ENCODE data around the gene NMNAT3. TPM values are rescaled to one million over a fixed set of nuclear protein-coding genes. Genes with fewer than 3 reads are reported as not detected.
"Not testable (repeated sequence)": the region's sequence is repeated elsewhere in the genome, so short reads cannot be mapped to it uniquely, and the experiment has no call there.

The NMNAT3 gene
- total RNA-seq, 1 donor from 2014 or later: 1.2 TPM

- H3K4me1 Mint-ChIP-seq (ENCODE audit: low read depth): peaks cover 14% of the 10 kb centered on the region
- H3K27ac Mint-ChIP-seq; DNase-seq (ENCODE audit: low spot score); H3K27me3 Mint-ChIP-seq (ENCODE audit: insufficient read depth); H3K9me3 Mint-ChIP-seq; intact Hi-C loops (cut with micrococcal nuclease); H3K36me3 Mint-ChIP-seq (ENCODE audit: low read depth); H3K4me3 Mint-ChIP-seq: not testable (repeated sequence)
These were observed 94.1 kb downstream of the NMNAT3 start for GRCh38 chr3:139583651-139584050.

DNA sequence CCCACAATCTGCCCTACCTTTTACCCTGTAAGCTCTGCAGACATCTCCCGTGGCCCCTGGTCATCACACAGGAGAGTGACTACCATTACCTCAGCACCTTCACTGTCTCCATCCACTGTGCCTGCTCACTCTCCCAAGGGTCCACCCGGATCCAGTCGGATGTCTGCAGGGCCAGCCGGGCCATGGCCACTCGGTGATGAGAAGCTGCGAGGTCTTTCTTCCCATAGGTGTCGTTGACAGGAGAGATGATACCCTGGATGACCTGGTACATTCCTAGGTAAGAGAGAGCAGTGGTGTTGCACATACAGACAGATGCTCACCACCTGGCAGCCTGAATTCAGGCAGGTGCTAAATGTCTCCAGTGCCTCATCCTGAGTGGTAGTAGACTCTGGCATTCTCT, 99.0 kb downstream of the NMNAT3 start:
- intact Hi-C loops (cut with micrococcal nuclease): no loop called here
- no peaks in the 10 kb centered on the region for H3K4me1 Mint-ChIP-seq (ENCODE audit: low read depth)

DNA sequence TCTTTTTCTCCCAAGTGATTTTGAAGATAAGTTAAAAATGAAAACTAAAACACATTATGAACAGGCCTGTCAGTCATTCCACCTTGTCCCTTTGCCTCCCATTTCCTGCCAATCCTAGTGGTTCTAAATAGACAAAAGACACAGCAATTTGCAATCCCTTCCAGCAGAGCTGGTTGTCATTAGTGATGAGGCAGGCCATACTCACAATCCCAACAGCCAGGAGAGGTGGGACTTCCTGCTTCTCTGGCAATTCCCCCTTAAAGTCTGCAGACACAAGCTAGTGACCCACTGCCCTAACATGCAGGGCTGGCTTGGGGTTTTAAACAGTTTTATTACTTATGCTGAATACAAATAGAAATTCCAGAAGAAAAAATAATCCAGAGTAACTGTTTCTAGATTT, 99.9 kb downstream of the NMNAT3 start:
- intact Hi-C loops (cut with micrococcal nuclease): no loop called here
- Mint-ChIP-seq H3K27ac (no peak overlapping the region), H3K27me3 (ENCODE audit: insufficient read depth) (no peaks in the 10 kb centered on the region), H3K9me3 (no peaks in the 10 kb centered on the region), H3K36me3 (ENCODE audit: low read depth) (no peaks in the 10 kb centered on the region), H3K4me3 (no peak overlapping the region), H3K4me1 (ENCODE audit: low read depth) (no peaks in the 10 kb centered on the region)
- DNase-seq (ENCODE audit: low spot score): no peak

More for the DNA sequence above, 99.0 kb downstream of the NMNAT3 start:
- H3K36me3 Mint-ChIP-seq (ENCODE audit: low read depth): no peaks in the 10 kb centered on the region
- H3K27ac Mint-ChIP-seq: no peak overlapping the region
- H3K27me3 Mint-ChIP-seq (ENCODE audit: insufficient read depth): no peaks in the 10 kb centered on the region
- DNase-seq (ENCODE audit: low spot score): no peak
- H3K9me3 Mint-ChIP-seq: no peaks in the 10 kb centered on the region
- H3K4me3 Mint-ChIP-seq: no peak overlapping the region

GRCh38 chr3:139577346-139577745, 100.4 kb downstream of the NMNAT3 start:
- Mint-ChIP-seq H3K9me3 (no peaks in the 10 kb centered on the region), H3K4me1 (ENCODE audit: low read depth) (no peaks in the 10 kb centered on the region), H3K4me3 (no peak overlapping the region), H3K27me3 (ENCODE audit: insufficient read depth) (no peaks in the 10 kb centered on the region), H3K36me3 (ENCODE audit: low read depth) (no peaks in the 10 kb centered on the region), H3K27ac (no peak overlapping the region)
- intact Hi-C loops (cut with micrococcal nuclease): no loop called here
- no peak for DNase-seq (ENCODE audit: low spot score)

DNA sequence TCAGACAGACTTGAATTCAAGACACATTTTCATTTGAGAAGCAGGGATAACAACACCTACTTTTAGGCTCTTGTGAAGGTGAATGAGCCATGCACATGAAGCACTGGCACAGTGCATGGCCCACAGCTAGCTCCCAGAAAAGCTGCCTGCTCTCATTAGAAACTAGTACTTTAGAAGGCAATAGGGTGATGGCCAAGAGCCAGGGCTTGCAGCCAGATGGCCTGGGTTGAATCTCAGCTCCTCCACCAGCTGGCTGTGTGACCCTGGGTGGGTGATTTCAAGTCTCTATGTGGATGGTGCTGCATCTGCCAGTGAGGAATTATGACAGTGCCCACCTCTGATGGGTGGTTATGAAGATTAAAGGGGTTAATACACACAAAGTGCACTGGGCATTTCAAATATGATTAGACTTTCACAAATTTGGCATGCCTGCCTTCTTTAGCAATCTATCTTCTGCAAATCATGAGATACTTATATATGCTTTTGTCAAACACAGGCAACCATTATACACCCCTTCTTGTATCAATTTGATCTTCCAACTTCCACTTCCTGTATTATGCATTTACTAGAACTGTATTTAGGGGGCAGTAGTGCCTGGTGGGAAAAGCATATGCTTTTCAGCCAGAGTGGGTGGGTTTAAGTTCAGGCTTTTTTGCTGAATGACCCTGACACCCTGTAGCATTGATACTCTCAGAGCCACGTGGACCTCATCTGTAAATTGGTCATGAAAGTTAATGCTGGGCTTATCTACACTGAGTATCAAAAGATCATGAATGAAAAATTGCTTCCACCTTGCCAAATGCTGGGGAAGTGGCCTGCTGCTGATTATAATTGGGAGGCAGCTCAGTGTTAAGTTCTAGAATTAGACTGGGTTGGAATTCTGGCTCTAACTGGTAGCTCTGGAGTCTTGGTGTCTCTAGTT, 103.5 kb downstream of the NMNAT3 start:
- H3K36me3 Mint-ChIP-seq (ENCODE audit: low read depth): no peaks in the 10 kb centered on the region
- no peak overlapping the region for H3K4me3 Mint-ChIP-seq
- H3K27ac Mint-ChIP-seq: no peak overlapping the region
- intact Hi-C loops (cut with micrococcal nuclease): no loop called here
- no peaks in the 10 kb centered on the region for H3K9me3 Mint-ChIP-seq
- H3K27me3 Mint-ChIP-seq (ENCODE audit: insufficient read depth): no peaks in the 10 kb centered on the region
- DNase-seq (ENCODE audit: low spot score): no peak
- H3K4me1 Mint-ChIP-seq (ENCODE audit: low read depth): no peaks in the 10 kb centered on the region

DNA sequence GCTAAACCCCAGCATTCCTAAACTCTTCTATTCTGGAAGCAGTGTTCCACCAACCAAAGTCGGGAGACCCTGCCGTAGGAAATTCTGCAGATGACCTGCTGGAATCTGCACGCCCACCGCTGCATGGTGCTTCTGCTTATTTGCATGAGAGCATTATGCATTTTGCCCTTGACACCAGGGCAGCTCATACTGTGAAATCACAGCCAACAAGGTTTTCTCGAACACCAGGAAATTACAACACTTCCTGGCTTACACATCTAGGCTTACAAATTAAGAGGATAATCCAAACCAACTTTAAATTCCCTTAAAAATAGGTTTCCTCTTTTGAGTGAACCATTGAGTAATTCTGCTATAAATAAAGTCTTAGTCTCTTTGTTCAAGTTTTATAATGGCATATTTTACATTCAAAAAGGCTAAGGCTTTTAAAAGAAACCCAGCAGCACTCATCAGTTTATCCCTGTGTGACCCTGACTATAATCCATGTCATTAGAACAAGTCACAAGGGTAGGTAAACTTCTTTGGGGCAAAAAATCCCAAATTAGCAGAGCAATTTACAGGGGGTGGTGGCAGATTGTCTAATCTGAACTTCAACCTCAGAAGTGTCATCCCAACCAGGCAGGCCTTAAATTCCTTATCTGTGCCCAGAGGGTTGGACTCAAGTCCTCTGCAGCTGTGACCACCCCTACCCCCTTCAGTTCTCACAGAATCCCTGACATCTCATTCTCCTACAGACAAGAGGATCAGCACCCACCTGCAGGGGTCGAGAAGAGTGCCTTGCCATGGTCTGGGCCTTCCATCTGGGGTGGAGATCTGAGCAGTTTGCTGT, 104.7 kb downstream of the NMNAT3 start:
- no peaks in the 10 kb centered on the region for H3K36me3 Mint-ChIP-seq (ENCODE audit: low read depth)
- no peaks in the 10 kb centered on the region for H3K9me3 Mint-ChIP-seq
- DNase-seq (ENCODE audit: low spot score): no peak
- no peak overlapping the region for H3K27ac Mint-ChIP-seq
- intact Hi-C loops (cut with micrococcal nuclease): no loop called here
- H3K4me1 Mint-ChIP-seq (ENCODE audit: low read depth): no peaks in the 10 kb centered on the region
- H3K27me3 Mint-ChIP-seq (ENCODE audit: insufficient read depth): no peaks in the 10 kb centered on the region
- H3K4me3 Mint-ChIP-seq: no peak overlapping the region

DNA sequence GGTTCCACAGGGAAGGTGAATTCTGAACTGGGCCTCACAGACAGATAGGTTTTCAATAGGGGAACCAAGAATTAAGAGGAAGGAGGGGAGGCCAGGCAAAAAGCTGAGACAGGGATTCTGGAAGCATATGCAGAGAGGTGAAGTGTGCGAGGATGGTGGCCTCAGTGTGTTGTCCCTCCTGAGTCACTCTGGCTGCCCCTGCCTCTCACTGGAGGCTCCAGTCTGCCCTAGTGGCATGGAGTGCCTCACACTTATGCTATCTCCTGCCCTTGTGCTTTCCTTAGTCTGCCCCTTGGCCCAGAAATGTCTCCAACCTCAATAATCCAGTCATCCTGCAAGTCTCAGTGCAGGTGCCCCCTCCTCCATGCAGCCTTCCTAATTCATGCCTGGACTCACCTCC, 106.1 kb downstream of the NMNAT3 start:
- Mint-ChIP-seq H3K36me3 (ENCODE audit: low read depth) (no peaks in the 10 kb centered on the region), H3K27me3 (ENCODE audit: insufficient read depth) (no peaks in the 10 kb centered on the region), H3K9me3 (no peaks in the 10 kb centered on the region), H3K4me3 (no peak overlapping the region), H3K27ac (no peak overlapping the region), H3K4me1 (ENCODE audit: low read depth) (no peaks in the 10 kb centered on the region)
- intact Hi-C loops (cut with micrococcal nuclease): no loop called here
- DNase-seq (ENCODE audit: low spot score): no peak

DNA sequence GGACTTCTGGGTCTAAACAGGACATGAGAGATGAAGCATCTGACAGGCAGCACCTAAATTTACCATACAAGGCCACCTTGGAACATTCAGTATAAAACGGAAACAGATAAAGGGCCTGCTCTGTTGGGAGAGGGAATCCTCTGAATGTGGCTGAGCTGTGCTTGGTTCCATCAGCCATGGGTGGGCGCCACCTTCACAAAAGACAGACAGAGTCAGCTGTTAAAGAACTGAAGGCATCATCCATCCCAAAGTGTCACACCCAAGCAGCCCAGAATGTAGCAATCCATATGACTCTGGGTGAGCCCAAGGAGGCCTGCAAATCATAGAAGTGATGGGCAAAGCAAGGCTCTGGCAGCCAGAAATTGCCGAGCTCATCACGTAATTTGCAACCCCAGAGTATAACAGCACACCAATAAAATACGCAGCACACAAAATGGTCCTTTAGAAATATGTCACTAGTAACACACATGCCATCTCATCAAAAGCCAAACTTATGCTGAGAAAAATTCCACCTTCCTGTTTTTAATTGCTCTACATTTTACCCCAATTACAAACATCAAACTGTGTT, 113.4 kb downstream of the NMNAT3 start:
- no peak for DNase-seq (ENCODE audit: low spot score)
- H3K36me3 Mint-ChIP-seq (ENCODE audit: low read depth): no peaks in the 10 kb centered on the region
- no peaks in the 10 kb centered on the region for H3K9me3 Mint-ChIP-seq
- H3K27me3 Mint-ChIP-seq (ENCODE audit: insufficient read depth): no peaks in the 10 kb centered on the region
- intact Hi-C loops (cut with micrococcal nuclease): no loop called here
- H3K4me3 Mint-ChIP-seq: no peak overlapping the region
- no peak overlapping the region for H3K27ac Mint-ChIP-seq
- H3K4me1 Mint-ChIP-seq (ENCODE audit: low read depth): no peaks in the 10 kb centered on the region

DNA sequence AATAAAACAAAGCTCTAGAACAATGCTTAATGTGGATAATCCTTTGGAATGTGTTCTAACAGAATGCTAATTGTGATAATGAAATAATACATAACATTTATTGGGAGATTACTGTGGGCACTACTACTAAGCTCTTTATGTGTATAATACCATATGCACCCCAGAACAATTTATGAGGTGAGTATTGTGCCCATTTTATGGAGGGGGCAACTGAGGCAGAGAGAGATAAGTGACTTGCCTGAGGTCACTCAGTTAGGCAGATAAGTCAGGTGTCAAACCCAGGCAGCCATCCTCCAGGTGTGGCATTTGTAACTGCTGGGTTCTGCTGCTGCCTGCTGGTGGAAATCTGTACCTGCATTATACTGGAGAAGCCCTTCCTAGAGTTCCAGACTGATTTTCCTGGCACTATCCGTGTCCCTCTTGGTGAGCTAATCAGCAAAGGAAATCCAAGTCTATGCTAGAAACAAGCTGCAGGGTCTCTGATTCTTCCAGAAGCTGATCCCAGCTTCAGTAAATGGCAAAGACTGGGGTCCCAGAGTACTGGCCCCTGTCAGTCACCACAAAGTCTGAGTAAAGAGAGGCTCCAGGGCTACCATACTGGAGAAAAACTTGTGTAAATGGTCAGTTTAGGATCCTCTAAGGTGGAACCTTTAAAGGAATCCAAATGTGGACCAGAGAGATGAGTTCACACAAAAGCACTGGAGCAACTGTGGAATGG, 115.7 kb downstream of the NMNAT3 start:
- H3K9me3 Mint-ChIP-seq: no peaks in the 10 kb centered on the region
- H3K4me3 Mint-ChIP-seq: no peak overlapping the region
- no peak overlapping the region for H3K27ac Mint-ChIP-seq
- no peaks in the 10 kb centered on the region for H3K27me3 Mint-ChIP-seq (ENCODE audit: insufficient read depth)
- intact Hi-C loops (cut with micrococcal nuclease): loop anchor here (1.0 kb wide), 1 partner anchor 135 kb away; no protein-coding TSS in a partner anchor
- H3K36me3 Mint-ChIP-seq (ENCODE audit: low read depth): no peaks in the 10 kb centered on the region
- H3K4me1 Mint-ChIP-seq (ENCODE audit: low read depth): no peaks in the 10 kb centered on the region
- no peak for DNase-seq (ENCODE audit: low spot score)

- intact Hi-C loops (cut with micrococcal nuclease): no loop called here
- Mint-ChIP-seq H3K36me3 (ENCODE audit: low read depth) (no peaks in the 10 kb centered on the region), H3K4me3 (no peak overlapping the region), H3K27ac (no peak overlapping the region), H3K9me3 (no peaks in the 10 kb centered on the region), H3K27me3 (ENCODE audit: insufficient read depth) (no peaks in the 10 kb centered on the region), H3K4me1 (ENCODE audit: low read depth) (no peaks in the 10 kb centered on the region)
- DNase-seq (ENCODE audit: low spot score): no peak
These were observed 116.4 kb downstream of the NMNAT3 start for GRCh38 chr3:139561255-139561817.

DNA sequence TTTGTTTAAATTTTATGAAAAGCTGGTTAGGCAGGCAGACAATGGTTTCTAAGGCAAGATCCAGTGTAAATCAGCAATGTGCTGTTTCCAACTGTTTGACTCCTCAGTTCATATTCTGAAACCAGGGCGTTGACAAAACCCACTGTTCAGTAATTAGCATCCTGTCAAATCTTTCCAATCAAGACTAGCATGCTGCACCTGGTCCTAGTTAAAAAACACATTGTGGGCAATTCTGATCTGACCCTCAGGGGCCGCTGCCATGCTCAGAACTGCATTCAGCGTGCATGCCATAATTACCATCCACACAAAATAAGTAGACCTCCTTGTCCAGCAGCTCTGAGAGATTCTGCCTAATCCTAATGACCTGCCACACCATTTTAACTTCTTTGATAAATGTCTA, 117.4 kb downstream of the NMNAT3 start:
- H3K27ac Mint-ChIP-seq: no peak overlapping the region
- peaks cover 3% of the 10 kb centered on the region for H3K27me3 Mint-ChIP-seq (ENCODE audit: insufficient read depth)
- no peaks in the 10 kb centered on the region for H3K36me3 Mint-ChIP-seq (ENCODE audit: low read depth)
- H3K9me3 Mint-ChIP-seq: no peaks in the 10 kb centered on the region
- no peaks in the 10 kb centered on the region for H3K4me1 Mint-ChIP-seq (ENCODE audit: low read depth)
- DNase-seq (ENCODE audit: low spot score): no peak
- intact Hi-C loops (cut with micrococcal nuclease): no loop called here
- H3K4me3 Mint-ChIP-seq: no peak overlapping the region

GRCh38 chr3:139559541-139559940, 118.2 kb downstream of the NMNAT3 start:
- no peak overlapping the region for H3K4me3 Mint-ChIP-seq
- H3K27me3 Mint-ChIP-seq (ENCODE audit: insufficient read depth): peaks cover 3% of the 10 kb centered on the region
- no peak for DNase-seq (ENCODE audit: low spot score)
- H3K27ac Mint-ChIP-seq: no peak overlapping the region
- no peaks in the 10 kb centered on the region for H3K9me3 Mint-ChIP-seq
- H3K4me1 Mint-ChIP-seq (ENCODE audit: low read depth): no peaks in the 10 kb centered on the region
- no peaks in the 10 kb centered on the region for H3K36me3 Mint-ChIP-seq (ENCODE audit: low read depth)
- intact Hi-C loops (cut with micrococcal nuclease): no loop called here
